Renal cortex interstitium (tissue), 11 donors: ENCODE measurements around the gene SAMD13. TPM values are rescaled to one million over a fixed set of nuclear protein-coding genes. Genes with fewer than 3 reads are reported as not detected.

ENCODE experiments used
- DNase-seq, 11 donors: peaks; one replicate each; pipeline ENCODE4 v3.0.0-alpha.2; 2013; ENCODE audit warnings: low read depth in 9 of 11, low spot score in 4 of 11; ENCODE audit errors: extremely low read depth in 1 of 11
- polyA plus RNA-seq, 3 donors: library from polyadenylated mRNA; unstranded; fragments of 120-200 nt; gene quantifications; one replicate each; pipeline ENCODE4 v1.2.1, GENCODE V29; 2013; ENCODE audit not compliant: insufficient read length in 3 of 3

SAMD13 gene
- polyA plus RNA-seq, 3 donors: 5.4 to 7.5 (median 5.8) TPM

GRCh38 chr1:84360316-84360715 lies 58.8 kb downstream of the SAMD13 start:
- DNase-seq: no peak

- DNase-seq: no peak
Observed at GRCh38 chr1:84361796-84362195, 60.3 kb downstream of the SAMD13 start.

- no peak for DNase-seq
Observed at GRCh38 chr1:84363019-84363418, 61.5 kb downstream of the SAMD13 start.

GRCh38 chr1:84363622-84364021 lies 62.1 kb downstream of the SAMD13 start:
- no peak for DNase-seq

- no peak for DNase-seq
Observed at GRCh38 chr1:84365225-84366221, 64.0 kb downstream of the SAMD13 start.

GRCh38 chr1:84366786-84367185 lies 65.3 kb downstream of the SAMD13 start:
- no peak for DNase-seq

- DNase-seq: no peak
Observed at GRCh38 chr1:84367219-84367618, 65.7 kb downstream of the SAMD13 start.

GRCh38 chr1:84368441-84368840 lies 66.9 kb downstream of the SAMD13 start:
- DNase-seq: no peak

GRCh38 chr1:84370266-84370665 lies 68.8 kb downstream of the SAMD13 start:
- no peak for DNase-seq

- DNase-seq: no peak
Observed at GRCh38 chr1:84370831-84371394, 69.4 kb downstream of the SAMD13 start.

- DNase-seq: no peak
Observed at GRCh38 chr1:84373436-84374141, 72.1 kb downstream of the SAMD13 start.

- DNase-seq: no peak
Observed at GRCh38 chr1:84374991-84375696, 73.6 kb downstream of the SAMD13 start.

GRCh38 chr1:84376000-84376910 lies 74.7 kb downstream of the SAMD13 start:
- DNase-seq: no peak

- no peak for DNase-seq
Observed at GRCh38 chr1:84377480-84378095, 76.1 kb downstream of the SAMD13 start.

GRCh38 chr1:84379138-84379916 lies 77.8 kb downstream of the SAMD13 start:
- DNase-seq: no peak

GRCh38 chr1:84379917-84380180 lies 78.3 kb downstream of the SAMD13 start:
- no peak for DNase-seq

- no peak for DNase-seq
Observed at GRCh38 chr1:84382127-84382526, 80.6 kb downstream of the SAMD13 start.
